HG03520 (cell line): ENCODE data around the gene XRCC6.
"Not testable (repeated sequence)": the region's sequence is repeated elsewhere in the genome, so short reads cannot be mapped to it uniquely, and the experiment has no call there.

Experiments
- ATAC-seq: cut with Tn5 transposase; IDR thresholded peaks from one replicate; pipeline ENCODE4 v1.9.1; 2021; ENCODE audit warnings: mild to moderate bottlenecking, moderate library complexity; ENCODE audit not compliant: unreplicated experiment

XRCC6 gene

DNA sequence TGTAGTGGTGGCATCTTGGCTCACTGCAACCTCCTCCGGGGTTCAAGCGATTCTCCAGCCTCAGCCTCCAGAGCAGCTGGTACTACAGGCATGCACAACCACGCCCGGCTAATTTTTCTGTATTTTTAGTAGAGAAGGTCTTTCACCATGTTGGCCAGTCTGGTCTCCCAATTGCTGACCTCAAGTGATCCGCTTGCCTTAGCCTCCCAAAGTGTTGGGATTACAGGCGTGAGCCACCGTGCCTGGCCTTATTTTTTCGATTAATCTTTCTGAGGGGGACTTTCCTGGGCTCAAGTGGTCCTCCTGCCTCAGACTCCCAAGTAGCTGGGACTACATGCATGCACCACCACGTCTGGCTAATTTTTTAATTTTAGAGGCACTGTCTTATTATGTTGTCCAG is 62.0 kb downstream of the XRCC6 start:
- no peak for ATAC-seq

- no peak for ATAC-seq
Observed at GRCh38 chr22:41683616-41684015, 62.5 kb downstream of the XRCC6 start.

DNA sequence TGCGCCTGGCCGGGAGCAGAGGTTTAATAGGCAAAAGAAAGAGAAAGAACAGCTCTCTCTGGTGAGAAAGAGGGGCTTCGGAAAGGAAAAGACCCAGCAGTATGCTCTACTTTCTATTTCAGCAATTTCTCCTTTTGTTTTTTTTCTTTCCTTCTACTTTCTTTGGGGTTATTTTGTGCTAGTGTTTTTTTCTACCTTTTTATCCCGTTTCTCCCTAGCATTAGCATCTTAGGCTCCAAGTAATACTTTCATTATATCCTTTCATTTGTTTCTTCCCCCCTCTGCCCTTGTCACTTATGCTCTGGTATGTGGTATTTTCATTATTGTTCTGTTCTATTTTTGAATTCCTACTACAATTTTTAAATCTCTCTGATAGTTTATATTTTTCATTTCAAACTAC is 63.1 kb downstream of the XRCC6 start:
- no peak for ATAC-seq

DNA sequence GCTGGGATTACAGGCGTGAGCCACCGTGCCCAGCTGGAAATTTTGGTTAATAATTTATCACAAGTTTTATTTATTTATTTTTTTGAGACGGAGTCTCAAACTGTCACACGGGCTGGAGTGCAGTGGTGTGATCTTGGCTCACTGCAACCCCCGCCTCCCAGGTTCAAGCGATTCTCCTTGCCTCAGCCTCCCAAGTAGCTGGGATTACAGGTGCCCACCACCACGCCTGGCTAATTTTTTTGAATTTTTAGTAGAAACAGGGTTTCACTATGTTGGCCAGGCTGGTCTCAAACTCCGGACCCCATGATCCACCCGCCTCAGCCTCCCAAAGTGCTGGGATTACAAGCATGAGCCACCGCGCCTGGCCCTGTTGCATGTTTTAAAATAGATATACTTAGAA is 65.8 kb downstream of the XRCC6 start:
- ATAC-seq = not testable (repeated sequence)

GRCh38 chr22:41687901-41688364 is 66.8 kb downstream of the XRCC6 start:
- no peak for ATAC-seq

DNA sequence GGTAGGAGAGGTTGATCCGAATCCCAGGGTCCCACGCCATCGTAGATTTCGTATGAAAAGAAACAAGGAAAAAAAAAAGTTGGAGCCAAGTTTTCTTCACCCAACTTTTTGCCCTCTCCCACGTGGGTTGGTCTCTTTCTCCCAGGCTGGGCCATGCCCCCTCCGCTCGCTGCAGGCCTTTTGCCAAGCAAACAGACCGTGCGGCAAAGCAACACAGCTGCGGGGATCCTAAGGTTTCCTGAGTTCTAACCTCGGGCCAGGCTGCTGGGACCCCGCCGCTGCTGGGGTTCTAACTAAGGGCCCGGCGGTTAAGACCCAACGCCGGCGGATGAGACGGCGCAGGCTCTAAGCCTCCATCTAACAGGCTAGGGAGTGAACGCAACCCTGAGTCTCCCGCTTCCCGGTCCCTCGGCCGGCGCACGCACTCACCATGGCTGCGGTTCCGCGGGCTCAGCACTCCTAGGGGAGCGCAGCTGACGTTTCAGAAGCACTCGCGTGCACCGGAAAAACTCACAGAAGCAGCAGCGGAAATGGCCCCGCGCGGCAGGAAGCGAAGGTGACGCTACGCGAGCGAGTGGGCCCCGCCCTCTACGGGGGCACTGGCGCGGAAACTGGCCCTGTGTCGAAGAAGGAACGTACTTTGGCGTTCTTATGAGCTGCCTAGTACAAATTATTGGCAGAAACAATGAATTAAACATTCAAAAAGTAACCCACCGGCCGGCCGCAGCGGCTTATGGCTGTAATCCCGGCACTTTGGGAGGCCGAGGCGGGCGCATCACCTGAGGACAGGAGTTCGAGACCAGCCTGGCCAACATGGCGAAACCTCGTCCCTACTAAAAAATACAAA is 67.5 kb downstream of the XRCC6 start, which contains the start of gene SNU13:
Gene SNU13 (minus strand): TSS at position 503 of the 847 bp plus-strand sequence. CDS start 71 bp downstream, at position 432.
- peak; percentile 91 for ATAC-seq

- no peak for ATAC-seq
Observed at GRCh38 chr22:41690476-41690875, 69.4 kb downstream of the XRCC6 start.

DNA sequence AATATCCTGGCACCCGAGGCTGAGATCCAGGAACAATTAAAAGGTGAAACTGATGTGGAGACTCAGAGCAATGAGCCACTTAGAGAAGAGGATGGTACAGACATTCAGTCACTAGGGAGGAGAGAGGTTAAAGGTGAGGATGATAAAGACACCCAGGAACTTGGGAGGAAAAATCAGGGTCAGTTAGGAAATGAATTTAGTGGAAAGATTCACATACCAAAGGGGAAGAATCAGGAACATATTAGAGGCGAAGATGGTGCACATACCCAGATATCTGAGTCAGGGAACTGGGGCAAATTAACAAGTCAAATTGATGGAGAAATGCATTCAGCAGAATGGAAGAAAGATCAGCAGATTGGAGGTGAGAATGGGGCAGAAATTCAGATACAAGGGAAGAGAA is 74.1 kb downstream of the XRCC6 start:
- no peak for ATAC-seq

GRCh38 chr22:41696703-41697102 is 75.6 kb downstream of the XRCC6 start:
- no peak for ATAC-seq

GRCh38 chr22:41697126-41697775 is 76.2 kb downstream of the XRCC6 start:
- no peak for ATAC-seq

- ATAC-seq = no peak
Observed at GRCh38 chr22:41699264-41700107, 78.4 kb downstream of the XRCC6 start, which contains the start of gene MEI1. Gene MEI1 (plus strand): TSS chr22:41699503. CDS start chr22:41699539, 36 bp downstream.

GRCh38 chr22:41700108-41700364 is 78.9 kb downstream of the XRCC6 start:
- ATAC-seq = no peak

- no peak for ATAC-seq
Observed at GRCh38 chr22:41702763-41703162, 81.7 kb downstream of the XRCC6 start.

- no peak for ATAC-seq
Observed at GRCh38 chr22:41709341-41709740, 88.2 kb downstream of the XRCC6 start.

GRCh38 chr22:41713004-41713403 is 91.9 kb downstream of the XRCC6 start:
- ATAC-seq = no peak
